ENCODE results near the gene RFLNA.

Gene RFLNA

GRCh38 chr12:124294780-124295341 lies at the start of gene RFLNA:
Gene RFLNA, plus strand, starts transcription at chr12:124295093. Its CDS starts 337 bp downstream, at chr12:124295430.
- Histone ChIP-seq H3K4me2 (ENCODE audit: low read depth, low read length, poor library complexity, severe bottlenecking) (no peak within 1 kb of the TSS), H2AFZ (ENCODE audit: low read length) (no peak within 1 kb of the TSS), H3K4me3 (ENCODE audit: low read length, poor library complexity, severe bottlenecking) (no peak within 1 kb of the TSS)

GRCh38 chr12:124247331-124247730 lies 47.6 kb upstream of the RFLNA start:
- Histone ChIP-seq H3K4me3 (ENCODE audit: low read length, poor library complexity, severe bottlenecking) (no peak overlapping the region), H3K4me2 (ENCODE audit: low read depth, low read length, poor library complexity, severe bottlenecking) (no peak overlapping the region), H3K79me2 (ENCODE audit: insufficient read depth, low read length) (no peaks in the 10 kb centered on the region), H3K27me3 (ENCODE audit: insufficient read depth, low read length, poor library complexity, severe bottlenecking) (no peaks in the 10 kb centered on the region), H2AFZ (ENCODE audit: low read length) (no peak overlapping the region), H3K9me2 (replicated peaks; ENCODE audit: low read depth, low read length) (no peaks in the 10 kb centered on the region), H3K36me3 (ENCODE audit: insufficient read depth, low read length) (no peaks in the 10 kb centered on the region), H3F3A (ENCODE audit: low read depth) (no peaks in the 10 kb centered on the region), H3K4me1 (ENCODE audit: insufficient read depth, low read length, poor library complexity, severe bottlenecking) (no peaks in the 10 kb centered on the region), H3K9me3 (ENCODE audit: insufficient read depth, low read depth, low read length) (no peaks in the 10 kb centered on the region), H3K9ac (ENCODE audit: low read depth, low read length, poor library complexity, severe bottlenecking) (no peak overlapping the region), H4K20me1 (ENCODE audit: insufficient read depth, low read length, poor library complexity, severe bottlenecking) (no peaks in the 10 kb centered on the region)
- no peak for TF ChIP-seq CTCF (conservative IDR thresholded peaks at IDR 0.05; ENCODE audit: low read length)
- no peak for TF ChIP-seq EZH2phosphoT487 (IDR thresholded peaks at IDR 0.05; ENCODE audit: borderline replicate concordance)

More at GRCh38 chr12:124294780-124295341, at the start of gene RFLNA:
- no peaks in the 10 kb centered on the region for H3K36me3 ChIP-seq (ENCODE audit: insufficient read depth, low read length)
- H3K27me3 ChIP-seq (ENCODE audit: insufficient read depth, low read length, poor library complexity, severe bottlenecking): peaks cover 12% of the 10 kb centered on the region
- no peaks in the 10 kb centered on the region for H3K9me2 ChIP-seq (replicated peaks; ENCODE audit: low read depth, low read length)
- no peak within 1 kb of the TSS for H3K9ac ChIP-seq (ENCODE audit: low read depth, low read length, poor library complexity, severe bottlenecking)
- H3K4me1 ChIP-seq (ENCODE audit: insufficient read depth, low read length, poor library complexity, severe bottlenecking): no peaks in the 10 kb centered on the region
- H3F3A ChIP-seq (ENCODE audit: low read depth): no peaks in the 10 kb centered on the region
- H4K20me1 ChIP-seq (ENCODE audit: insufficient read depth, low read length, poor library complexity, severe bottlenecking): no peaks in the 10 kb centered on the region
- TF ChIP-seq EZH2phosphoT487 (IDR thresholded peaks at IDR 0.05; ENCODE audit: borderline replicate concordance): no peak
- no peak for TF ChIP-seq CTCF (conservative IDR thresholded peaks at IDR 0.05; ENCODE audit: low read length)
- no peaks in the 10 kb centered on the region for H3K79me2 ChIP-seq (ENCODE audit: insufficient read depth, low read length)
- no peaks in the 10 kb centered on the region for H3K9me3 ChIP-seq (ENCODE audit: insufficient read depth, low read depth, low read length)

- TF ChIP-seq EZH2phosphoT487 (IDR thresholded peaks at IDR 0.05; ENCODE audit: borderline replicate concordance): no peak
- TF ChIP-seq CTCF (conservative IDR thresholded peaks at IDR 0.05; ENCODE audit: low read length): no peak
- H3K9me2 ChIP-seq (replicated peaks; ENCODE audit: low read depth, low read length): no peaks in the 10 kb centered on the region
- no peaks in the 10 kb centered on the region for H4K20me1 ChIP-seq (ENCODE audit: insufficient read depth, low read length, poor library complexity, severe bottlenecking)
- H3K4me3 ChIP-seq (ENCODE audit: low read length, poor library complexity, severe bottlenecking): no peak overlapping the region
- no peaks in the 10 kb centered on the region for H3K79me2 ChIP-seq (ENCODE audit: insufficient read depth, low read length)
- H3K9ac ChIP-seq (ENCODE audit: low read depth, low read length, poor library complexity, severe bottlenecking): no peak overlapping the region
- H3K36me3 ChIP-seq (ENCODE audit: insufficient read depth, low read length): no peaks in the 10 kb centered on the region
- no peaks in the 10 kb centered on the region for H3K9me3 ChIP-seq (ENCODE audit: insufficient read depth, low read depth, low read length)
- H2AFZ ChIP-seq (ENCODE audit: low read length): no peak overlapping the region
- H3K27me3 ChIP-seq (ENCODE audit: insufficient read depth, low read length, poor library complexity, severe bottlenecking): no peaks in the 10 kb centered on the region
- H3F3A ChIP-seq (ENCODE audit: low read depth): no peaks in the 10 kb centered on the region
- no peak overlapping the region for H3K4me2 ChIP-seq (ENCODE audit: low read depth, low read length, poor library complexity, severe bottlenecking)
- H3K4me1 ChIP-seq (ENCODE audit: insufficient read depth, low read length, poor library complexity, severe bottlenecking): no peaks in the 10 kb centered on the region
Measured at GRCh38 chr12:124248941-124249825, 45.7 kb upstream of the RFLNA start.
